A549 (cell line): ENCODE results near the gene MUC5B.

ENCODE experiments used
- EP300 ChIP-seq, 2 experiments: fragments of >200 bp; sonication (Bioruptor Twin); formaldehyde crosslinking; IDR thresholded peaks; 2 replicates in 1 of 2; 3 replicates in 1 of 2; pipeline ENCODE4 v1.6.1; 2016 to 2017
- FOXS1 ChIP-seq: fragments of 250-450 bp; sonication (Bioruptor Pico); IDR thresholded peaks from 2 replicates; pipeline ENCODE4 v1.5.0; 2020; ENCODE audit warnings: mild to moderate bottlenecking, moderate library complexity
- POLR2A ChIP-seq: IDR thresholded peaks from 2 replicates; pipeline ENCODE4 v1.6.1; 2012; ENCODE audit warnings: mild to moderate bottlenecking, low read length
- TF ChIP-seq, protein P1 (sequence below): fragments of >200 bp; sonication (Bioruptor Twin); formaldehyde crosslinking; IDR thresholded peaks from 3 replicates; pipeline ENCODE4 v1.5.1; 2016

DNA sequence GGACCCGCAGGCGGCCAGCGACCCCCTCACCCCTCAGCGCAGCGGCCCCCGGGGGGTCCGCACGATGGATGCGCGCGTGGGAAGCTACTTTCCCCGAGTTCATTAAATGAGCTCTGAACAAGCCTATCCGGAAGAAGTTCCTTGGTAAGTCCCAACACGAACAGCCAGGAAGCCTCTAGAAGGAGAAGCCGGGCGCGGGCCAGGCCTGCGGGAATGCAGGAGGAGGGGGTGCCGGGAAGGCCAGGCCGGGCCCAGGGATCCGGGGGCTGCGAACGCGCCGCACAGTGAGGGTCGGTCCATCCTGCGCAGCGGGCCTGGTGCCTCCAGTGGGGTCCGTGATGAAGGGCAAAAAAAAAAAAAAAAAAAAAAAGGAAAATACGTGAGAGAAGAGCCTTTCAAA is 49.7 kb downstream of the MUC5B start:
- TF ChIP-seq EP300 (IDR thresholded peaks at IDR 0.05): no peak
- TF ChIP-seq, protein P1, sequence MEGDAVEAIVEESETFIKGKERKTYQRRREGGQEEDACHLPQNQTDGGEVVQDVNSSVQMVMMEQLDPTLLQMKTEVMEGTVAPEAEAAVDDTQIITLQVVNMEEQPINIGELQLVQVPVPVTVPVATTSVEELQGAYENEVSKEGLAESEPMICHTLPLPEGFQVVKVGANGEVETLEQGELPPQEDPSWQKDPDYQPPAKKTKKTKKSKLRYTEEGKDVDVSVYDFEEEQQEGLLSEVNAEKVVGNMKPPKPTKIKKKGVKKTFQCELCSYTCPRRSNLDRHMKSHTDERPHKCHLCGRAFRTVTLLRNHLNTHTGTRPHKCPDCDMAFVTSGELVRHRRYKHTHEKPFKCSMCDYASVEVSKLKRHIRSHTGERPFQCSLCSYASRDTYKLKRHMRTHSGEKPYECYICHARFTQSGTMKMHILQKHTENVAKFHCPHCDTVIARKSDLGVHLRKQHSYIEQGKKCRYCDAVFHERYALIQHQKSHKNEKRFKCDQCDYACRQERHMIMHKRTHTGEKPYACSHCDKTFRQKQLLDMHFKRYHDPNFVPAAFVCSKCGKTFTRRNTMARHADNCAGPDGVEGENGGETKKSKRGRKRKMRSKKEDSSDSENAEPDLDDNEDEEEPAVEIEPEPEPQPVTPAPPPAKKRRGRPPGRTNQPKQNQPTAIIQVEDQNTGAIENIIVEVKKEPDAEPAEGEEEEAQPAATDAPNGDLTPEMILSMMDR: no peak
- no peak for TF ChIP-seq POLR2A
- TF ChIP-seq FOXS1 (CRISPR knock-in tag): no peak
